Right lobe of liver (tissue), 6 donors: ENCODE data around the gene CDH18. TPM values are rescaled to one million over a fixed set of nuclear protein-coding genes. Genes with fewer than 3 reads are reported as not detected.

Experiments
- ATAC-seq, 4 donors: fragments of 200-7000 bp; cut with Tn5 transposase; one replicate each; pipeline ENCODE4 v1.9.1; 2020; ENCODE audit warnings: mild to moderate bottlenecking in 4 of 4, moderate library complexity in 4 of 4
- DNase-seq, 3 donors: peaks; one replicate each; pipeline ENCODE4 v3.0.0-alpha.2; 2020
- H3K27ac ChIP-seq, 3 donors: fragments of 200-600 bp; one replicate each; pipeline ENCODE4 v1.8.0; 2022
- H3K27me3 ChIP-seq, 2 donors: fragments of 200-600 bp; one replicate each; pipeline ENCODE4 v1.8.0; 2022
- H3K36me3 ChIP-seq, 4 donors: fragments of 200-600 bp; sonication (generic) in 1 of 4; one replicate each; pipeline versions ENCODE4 v1.5.1 to v1.8.0; 2017 to 2022; ENCODE audit warnings: control low read depth in 1 of 4
- H3K4me1 ChIP-seq, 4 donors: fragments of 200-600 bp; sonication (generic) in 1 of 4; one replicate each; pipeline versions ENCODE4 v1.5.1 to v1.8.0; 2017 to 2022; ENCODE audit warnings: control low read depth in 1 of 4
- H3K4me3 ChIP-seq, 3 donors: fragments of 200-600 bp; one replicate each; pipeline ENCODE4 v1.8.0; 2022
- H3K9me3 ChIP-seq, 4 donors: fragments of 200-600 bp; sonication (generic) in 1 of 4; one replicate each; pipeline versions ENCODE4 v1.5.1 to v1.8.0; 2017 to 2022; ENCODE audit warnings: control low read depth in 1 of 4
- POLR2A ChIP-seq: fragments of 450-650 bp; IDR thresholded peaks from one replicate; pipeline ENCODE4 v1.6.1; 2017; ENCODE audit warnings: antibody characterized with exemption, mild to moderate bottlenecking
- WGBS: methylation state at CpG from one replicate; pipeline ENCODE4 v1.1.6; 2018; ENCODE audit warnings: low coverage, low lambda C conversion rate; ENCODE audit not compliant: insufficient coverage; ENCODE audit errors: missing lambda C conversion rate; 5-methylcytosine and 5-hydroxymethylcytosine counted together
- intact Hi-C, 2 donors: fragments of 100-400 bp; cut with DNase I; formaldehyde crosslinking; loops; one replicate each; pipeline versions ENCODE4 v1.11.2 to v1.14.1; 2022
- long read RNA-seq: library from polyadenylated mRNA; unstranded; transcript quantifications from one replicate; pipeline ENCODE4 v2.0.0, GENCODE V29; 2019
- total RNA-seq, 6 experiments: library from RNA; depleted of rRNA in 2 of 6; stranded (reverse); fragments of >200 nt in 2 of 6; fragmentation: NEBNext Ultra II Directional in 3 of 6; extraction: Animal tissue kit (Norgen Biotek cat#: 25700) in 3 of 6; gene quantifications; one replicate each; pipeline versions ENCODE4 v1.1.0 to v1.2.4, GENCODE V29; 2016 to 2023
- TF ChIP-seq, protein P1 (sequence below), 4 donors: fragments of 200-600 bp in 3 of 4; fragments of 450-650 bp in 1 of 4; IDR thresholded peaks; one replicate each; pipeline versions ENCODE4 v1.5.1 to v1.8.0; 2016 to 2022; ENCODE audit warnings: antibody characterized with exemption in 4 of 4, mild to moderate bottlenecking in 2 of 4
- donor health status: DM: no; HTN: yes; CAD: no.
- donor health status: DM: no; HTN: no; CAD: no.
- donor health status: DM: no; HTN: no; CAD: no.
- donor health status: DM: no; HTN: yes; CAD: no.
- donor health status: DM: no; HTN: yes; CAD: no.

Gene CDH18, protein sequence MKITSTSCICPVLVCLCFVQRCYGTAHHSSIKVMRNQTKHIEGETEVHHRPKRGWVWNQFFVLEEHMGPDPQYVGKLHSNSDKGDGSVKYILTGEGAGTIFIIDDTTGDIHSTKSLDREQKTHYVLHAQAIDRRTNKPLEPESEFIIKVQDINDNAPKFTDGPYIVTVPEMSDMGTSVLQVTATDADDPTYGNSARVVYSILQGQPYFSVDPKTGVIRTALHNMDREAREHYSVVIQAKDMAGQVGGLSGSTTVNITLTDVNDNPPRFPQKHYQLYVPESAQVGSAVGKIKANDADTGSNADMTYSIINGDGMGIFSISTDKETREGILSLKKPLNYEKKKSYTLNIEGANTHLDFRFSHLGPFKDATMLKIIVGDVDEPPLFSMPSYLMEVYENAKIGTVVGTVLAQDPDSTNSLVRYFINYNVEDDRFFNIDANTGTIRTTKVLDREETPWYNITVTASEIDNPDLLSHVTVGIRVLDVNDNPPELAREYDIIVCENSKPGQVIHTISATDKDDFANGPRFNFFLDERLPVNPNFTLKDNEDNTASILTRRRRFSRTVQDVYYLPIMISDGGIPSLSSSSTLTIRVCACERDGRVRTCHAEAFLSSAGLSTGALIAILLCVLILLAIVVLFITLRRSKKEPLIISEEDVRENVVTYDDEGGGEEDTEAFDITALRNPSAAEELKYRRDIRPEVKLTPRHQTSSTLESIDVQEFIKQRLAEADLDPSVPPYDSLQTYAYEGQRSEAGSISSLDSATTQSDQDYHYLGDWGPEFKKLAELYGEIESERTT
- not detected for total RNA-seq
- long read RNA-seq = 0 reads

DNA sequence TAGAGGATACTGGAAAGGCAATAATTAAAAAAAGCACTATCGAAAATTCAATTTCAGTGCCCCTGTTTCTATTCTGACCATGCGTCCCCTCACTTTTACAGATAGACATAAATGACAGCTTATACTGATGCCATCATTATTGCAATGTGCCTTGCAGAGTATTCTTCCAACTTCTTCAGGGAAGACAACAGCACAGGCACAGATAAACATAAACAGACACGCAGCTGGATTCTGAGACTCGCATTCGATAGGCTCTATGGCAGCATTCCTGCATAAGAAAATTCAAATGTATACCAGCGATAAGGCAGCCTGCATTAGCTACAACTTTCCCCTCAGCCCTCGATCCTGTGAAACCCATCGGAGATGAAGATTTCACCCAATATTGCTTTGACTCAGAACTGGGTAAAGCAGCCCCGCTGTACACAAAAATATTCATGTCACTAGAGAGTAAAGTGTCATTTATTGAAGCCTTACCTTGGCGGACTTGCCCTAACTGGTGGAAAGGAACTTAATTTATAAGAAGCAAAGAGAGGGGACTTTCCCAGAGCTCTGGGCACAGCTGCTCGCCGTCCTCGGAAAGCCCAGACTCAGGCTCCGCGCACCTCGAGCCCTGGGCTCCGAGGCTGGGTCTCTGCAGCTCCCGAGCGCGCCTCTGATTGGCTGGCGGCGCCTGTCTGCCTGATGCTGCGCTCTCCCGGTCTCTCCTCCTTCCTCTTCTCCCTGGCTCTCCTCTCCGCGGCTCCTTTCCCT, at the start of gene CDH18:
Gene CDH18, minus strand, starts transcription at position 589 of the 750 bp plus-strand sequence. CDS start 149,214 bp downstream, outside the sequence.
- intact Hi-C loops = no loop called here
- 5% methylated on average over 19 of the region's 26 CpGs for WGBS
- TF ChIP-seq POLR2A = no peak
- TF ChIP-seq, protein P1, sequence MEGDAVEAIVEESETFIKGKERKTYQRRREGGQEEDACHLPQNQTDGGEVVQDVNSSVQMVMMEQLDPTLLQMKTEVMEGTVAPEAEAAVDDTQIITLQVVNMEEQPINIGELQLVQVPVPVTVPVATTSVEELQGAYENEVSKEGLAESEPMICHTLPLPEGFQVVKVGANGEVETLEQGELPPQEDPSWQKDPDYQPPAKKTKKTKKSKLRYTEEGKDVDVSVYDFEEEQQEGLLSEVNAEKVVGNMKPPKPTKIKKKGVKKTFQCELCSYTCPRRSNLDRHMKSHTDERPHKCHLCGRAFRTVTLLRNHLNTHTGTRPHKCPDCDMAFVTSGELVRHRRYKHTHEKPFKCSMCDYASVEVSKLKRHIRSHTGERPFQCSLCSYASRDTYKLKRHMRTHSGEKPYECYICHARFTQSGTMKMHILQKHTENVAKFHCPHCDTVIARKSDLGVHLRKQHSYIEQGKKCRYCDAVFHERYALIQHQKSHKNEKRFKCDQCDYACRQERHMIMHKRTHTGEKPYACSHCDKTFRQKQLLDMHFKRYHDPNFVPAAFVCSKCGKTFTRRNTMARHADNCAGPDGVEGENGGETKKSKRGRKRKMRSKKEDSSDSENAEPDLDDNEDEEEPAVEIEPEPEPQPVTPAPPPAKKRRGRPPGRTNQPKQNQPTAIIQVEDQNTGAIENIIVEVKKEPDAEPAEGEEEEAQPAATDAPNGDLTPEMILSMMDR (IDR thresholded peaks at IDR 0.05) = no peak
- no peaks in the 10 kb centered on the region for H3K27me3 ChIP-seq
- H3K27ac ChIP-seq = no peak within 1 kb of the TSS
- ATAC-seq = peak in 2 of 4 donors; percentile 39 to 54
- DNase-seq = no peak
- H3K36me3 ChIP-seq = no peaks in the 10 kb centered on the region
- H3K9me3 ChIP-seq = no peaks in the 10 kb centered on the region
- H3K4me1 ChIP-seq = no peaks in the 10 kb centered on the region
- H3K4me3 ChIP-seq = no peak within 1 kb of the TSS

DNA sequence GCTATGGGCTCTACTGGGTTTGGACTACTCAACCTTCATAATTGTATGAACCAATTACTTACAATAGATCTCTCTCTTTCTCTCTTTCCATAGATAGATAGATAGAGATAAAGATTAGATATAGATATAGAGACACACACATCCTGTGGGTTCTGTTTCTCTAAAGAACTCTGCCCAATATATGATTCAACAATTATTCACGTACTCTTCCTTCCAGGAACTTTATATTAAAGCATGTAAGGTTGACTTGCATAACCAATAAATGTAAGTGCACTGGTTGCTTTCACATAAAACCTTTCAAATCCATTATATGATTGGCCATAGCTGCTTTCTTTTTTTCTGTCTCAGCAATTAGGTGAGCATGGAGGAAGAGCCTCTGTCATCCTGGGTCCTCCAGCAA, 46.7 kb upstream of the CDH18 start:
- Histone ChIP-seq H3K36me3 (no peaks in the 10 kb centered on the region), H3K9me3 (no peaks in the 10 kb centered on the region), H3K27ac (no peak overlapping the region), H3K4me1 (no peaks in the 10 kb centered on the region), H3K4me3 (no peak overlapping the region), H3K27me3 (no peaks in the 10 kb centered on the region)
- TF ChIP-seq POLR2A = no peak
- TF ChIP-seq, protein P1 (IDR thresholded peaks at IDR 0.05) = no peak
- no peak for ATAC-seq
- intact Hi-C loops = no loop called here
- no peak for DNase-seq
- 47% methylated on average over 1 of the region's 1 CpG for WGBS

DNA sequence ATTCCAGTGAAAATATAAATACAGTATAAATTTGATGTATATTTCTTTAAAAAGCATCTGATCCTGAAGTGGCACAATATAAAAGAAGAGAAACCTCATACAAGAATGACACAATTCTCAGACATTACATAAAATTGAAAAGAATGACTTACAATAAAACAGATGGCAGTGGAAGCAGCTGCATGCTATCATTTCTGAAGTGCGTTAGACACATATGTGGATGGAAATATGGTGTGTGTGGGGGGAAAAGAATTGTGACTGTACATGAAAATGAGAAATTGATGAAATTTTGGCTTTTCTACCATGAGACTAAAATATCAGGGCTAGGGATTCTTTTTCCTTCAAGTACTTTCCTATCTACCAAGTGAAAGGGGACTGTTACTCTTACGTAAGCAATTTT, 45.9 kb upstream of the CDH18 start:
- H3K4me1 ChIP-seq = no peaks in the 10 kb centered on the region
- no peaks in the 10 kb centered on the region for H3K36me3 ChIP-seq
- no peak for ATAC-seq
- no peak for DNase-seq
- H3K9me3 ChIP-seq = no peaks in the 10 kb centered on the region
- 53% methylated on average over 2 of the region's 2 CpGs for WGBS
- TF ChIP-seq, protein P1 (IDR thresholded peaks at IDR 0.05) = no peak
- TF ChIP-seq POLR2A = no peak
- no peak overlapping the region for H3K27ac ChIP-seq
- H3K4me3 ChIP-seq = no peak overlapping the region
- H3K27me3 ChIP-seq = no peaks in the 10 kb centered on the region
- intact Hi-C loops = no loop called here

DNA sequence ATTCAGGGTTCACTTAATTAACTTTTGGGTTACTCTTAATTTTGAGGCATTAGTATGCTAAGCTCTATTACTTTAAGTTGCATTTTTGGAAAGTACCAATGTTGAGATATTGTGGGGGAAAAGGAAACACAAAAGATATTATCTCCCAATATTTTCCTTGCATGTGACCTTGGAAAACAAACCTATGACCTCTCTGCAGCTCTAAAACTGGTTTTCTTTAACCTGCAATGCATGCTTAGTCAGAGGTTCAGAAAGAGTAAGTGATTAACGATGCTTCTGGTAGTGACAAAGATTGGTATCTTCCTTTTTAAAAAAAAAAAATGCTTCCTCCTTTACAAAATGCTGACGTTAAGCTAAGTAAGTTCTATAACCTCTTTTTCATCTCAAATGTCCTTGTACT, 44.9 kb upstream of the CDH18 start:
- Histone ChIP-seq H3K9me3 (no peaks in the 10 kb centered on the region), H3K4me3 (no peak overlapping the region), H3K27me3 (no peaks in the 10 kb centered on the region), H3K4me1 (no peaks in the 10 kb centered on the region), H3K27ac (no peak overlapping the region), H3K36me3 (no peaks in the 10 kb centered on the region)
- intact Hi-C loops = no loop called here
- ATAC-seq (no peak), DNase-seq (no peak)
- TF ChIP-seq, protein P1 (IDR thresholded peaks at IDR 0.05) = no peak
- no peak for TF ChIP-seq POLR2A
- 5% methylated on average over 2 of the region's 2 CpGs for WGBS
